G401.6 (cell line): ENCODE measurements around the gene SSBP2.
"Not testable (repeated sequence)": the region's sequence is repeated elsewhere in the genome, so short reads cannot be mapped to it uniquely, and the experiment has no call there.

Source experiments
- FAIRE-seq: peaks from 2 replicates; lab custom pipeline; 2012; peaks lifted over from hg19 to GRCh38; lab: Jason Lieb, UNC

The SSBP2 gene

GRCh38 chr5:81728301-81728700 lies 22.6 kb downstream of the SSBP2 start:
- no peak for FAIRE-seq

GRCh38 chr5:81726297-81726696 lies 24.6 kb downstream of the SSBP2 start:
- FAIRE-seq = no peak

- FAIRE-seq = no peak
These were observed 26.3 kb downstream of the SSBP2 start for GRCh38 chr5:81724571-81724970.

GRCh38 chr5:81724108-81724507 lies 26.8 kb downstream of the SSBP2 start:
- no peak for FAIRE-seq

GRCh38 chr5:81721049-81721448 lies 29.8 kb downstream of the SSBP2 start:
- no peak for FAIRE-seq

- no peak for FAIRE-seq
These were observed 31.1 kb downstream of the SSBP2 start for GRCh38 chr5:81719743-81720345.

GRCh38 chr5:81718300-81718699 lies 32.6 kb downstream of the SSBP2 start:
- no peak for FAIRE-seq

GRCh38 chr5:81717860-81718259 lies 33.0 kb downstream of the SSBP2 start:
- no peak for FAIRE-seq

- no peak for FAIRE-seq
These were observed 33.7 kb downstream of the SSBP2 start for GRCh38 chr5:81717226-81717625.

- FAIRE-seq = not testable (repeated sequence)
These were observed 36.8 kb downstream of the SSBP2 start for GRCh38 chr5:81714076-81714475.

- FAIRE-seq = no peak
These were observed 42.0 kb downstream of the SSBP2 start for GRCh38 chr5:81708889-81709288.

GRCh38 chr5:81703840-81704239 lies 47.1 kb downstream of the SSBP2 start:
- no peak for FAIRE-seq

GRCh38 chr5:81700166-81700565 lies 50.7 kb downstream of the SSBP2 start:
- FAIRE-seq = no peak

GRCh38 chr5:81698813-81699212 lies 52.1 kb downstream of the SSBP2 start:
- FAIRE-seq = no peak

GRCh38 chr5:81696418-81697397 lies 54.2 kb downstream of the SSBP2 start:
- FAIRE-seq = no peak

- FAIRE-seq = no peak
These were observed 56.2 kb downstream of the SSBP2 start for GRCh38 chr5:81694726-81695125.

GRCh38 chr5:81688215-81688614 lies 62.7 kb downstream of the SSBP2 start:
- no peak for FAIRE-seq

GRCh38 chr5:81687292-81687691 lies 63.6 kb downstream of the SSBP2 start:
- no peak for FAIRE-seq

GRCh38 chr5:81685471-81685870 lies 65.4 kb downstream of the SSBP2 start:
- no peak for FAIRE-seq

- no peak for FAIRE-seq
These were observed 71.0 kb downstream of the SSBP2 start for GRCh38 chr5:81679885-81680284.

- no peak for FAIRE-seq
These were observed 75.5 kb downstream of the SSBP2 start for GRCh38 chr5:81675420-81675819.

GRCh38 chr5:81665795-81666194 lies 85.1 kb downstream of the SSBP2 start:
- FAIRE-seq = no peak

GRCh38 chr5:81660624-81661023 lies 90.3 kb downstream of the SSBP2 start:
- FAIRE-seq = not testable (repeated sequence)

- FAIRE-seq = no peak
These were observed 93.5 kb downstream of the SSBP2 start for GRCh38 chr5:81657386-81657785.
